Calu3 (cell line): ENCODE data around the gene GNGT2. TPM values are rescaled to one million over a fixed set of nuclear protein-coding genes. Genes with fewer than 3 reads are reported as not detected.

ENCODE experiments used
- Bru-seq: library from RNA; stranded (reverse); fragments of 400-500 nt; gene quantifications from one replicate; lab custom pipeline; 2021; lab: Mats Ljungman, UMichigan
- BruChase-seq, 2 experiments: library from RNA; stranded (reverse); fragments of 400-500 nt; gene quantifications; one replicate each; lab custom pipeline; 2021; lab: Mats Ljungman, UMichigan
- BruUV-seq: library from RNA; stranded (reverse); fragments of 400-500 nt; replicated peaks from 2 replicates; lab custom pipeline; 2021; lab: Mats Ljungman, UMichigan
- CTCF ChIA-PET: fragments of 300-600 bp; sonication (Branson Sonifier 250); formaldehyde crosslinking; loops from one replicate; lab custom pipeline; 2022; ENCODE audit warnings: antibody characterized with exemption; lab: Charles Lee
- DNase-seq: peaks from one replicate; pipeline ENCODE4 v3.0.0; 2022
- H3K27ac Mint-ChIP-seq: one replicate; pipeline ENCODE4 v1.8.0; 2022; ENCODE audit warnings: mixed read lengths; ENCODE audit not compliant: unreplicated experiment
- H3K27me3 Mint-ChIP-seq: one replicate; pipeline ENCODE4 v1.8.0; 2022; ENCODE audit warnings: mixed read lengths; ENCODE audit not compliant: unreplicated experiment
- H3K36me3 Mint-ChIP-seq: one replicate; pipeline ENCODE4 v1.8.0; 2022; ENCODE audit warnings: mild to moderate bottlenecking, moderate library complexity, mixed read lengths; ENCODE audit not compliant: insufficient read depth, unreplicated experiment
- H3K4me1 Mint-ChIP-seq: one replicate; pipeline ENCODE4 v1.8.0; 2022; ENCODE audit warnings: mild to moderate bottlenecking, low read depth, mixed read lengths; ENCODE audit not compliant: unreplicated experiment
- H3K4me3 Mint-ChIP-seq: one replicate; pipeline ENCODE4 v1.8.0; 2022; ENCODE audit warnings: mild to moderate bottlenecking, low read depth, moderate library complexity, mixed read lengths; ENCODE audit not compliant: unreplicated experiment
- H3K9me3 Mint-ChIP-seq: one replicate; pipeline ENCODE4 v1.8.0; 2022; ENCODE audit warnings: low read depth, mixed read lengths; ENCODE audit not compliant: unreplicated experiment
- CTCF ChIP-seq: fragments of 200-600 bp; IDR thresholded peaks from one replicate; pipeline ENCODE4 v1.8.0; 2022; ENCODE audit warnings: antibody characterized with exemption; ENCODE audit not compliant: unreplicated experiment
- intact Hi-C: fragments of 100-400 bp; cut with micrococcal nuclease; formaldehyde crosslinking; loops from one replicate; pipeline ENCODE4 v1.10.0; 2022; ENCODE audit not compliant: unreplicated experiment
- long read RNA-seq: library from polyadenylated mRNA; stranded (forward); transcript quantifications from one replicate; pipeline ENCODE4 v2.0.0, GENCODE V29; 2022
- total RNA-seq: library from RNA; stranded (reverse); gene quantifications from 2 replicates; pipeline ENCODE4 v1.2.3, GENCODE V29; 2022

Gene GNGT2
- total RNA-seq (not detected in 2 replicates), Bru-seq, nascent RNA (not detected), BruChase-seq, experiment 1, labeled RNA remaining after a 6-hour chase (not detected), BruChase-seq, experiment 2, labeled RNA remaining after a 2-hour chase (not detected)
- long read RNA-seq, result 0 reads

- no peak for DNase-seq
- H3K9me3 Mint-ChIP-seq, result no peaks in the 10 kb centered on the region
- H3K27me3 Mint-ChIP-seq, result peaks cover 74% of the 10 kb centered on the region
- intact Hi-C loops, result no loop called here
- TF ChIP-seq CTCF, result no peak
- no peak within 1 kb of the TSS for H3K27ac Mint-ChIP-seq
- CTCF ChIA-PET, result interaction anchor here (0.7 kb wide), 1 partner anchor 44 kb away, joined by 3 read pairs; no protein-coding TSS in a partner anchor
- H3K36me3 Mint-ChIP-seq, result no peaks in the 10 kb centered on the region
- H3K4me3 Mint-ChIP-seq, result no peak within 1 kb of the TSS
- peaks cover 9% of the 10 kb centered on the region for H3K4me1 Mint-ChIP-seq
- BruUV-seq, result no TSS peak
Observed at GRCh38 chr17:49210158-49211029, at the start of gene GNGT2, which contains the start of gene ABI3. Gene GNGT2 (minus strand): TSS chr17:49210574. CDS start chr17:49207422, 3,152 bp downstream. Gene ABI3 (plus strand): TSS chr17:49210707. CDS start chr17:49210725, 18 bp downstream.

GRCh38 chr17:49259663-49260010, 49.3 kb upstream of the GNGT2 start:
- Mint-ChIP-seq H3K4me1 (peaks cover 8% of the 10 kb centered on the region), H3K27ac (no peak overlapping the region)
- CTCF ChIA-PET, result interaction anchor here (0.7 to 1.7 kb wide), 9 partner anchors 8 to 716 kb away, joined by 3 to 9 read pairs (median 6); no protein-coding TSS in a partner anchor

GRCh38 chr17:49258394-49258793, 48.0 kb upstream of the GNGT2 start:
- peaks cover 8% of the 10 kb centered on the region for H3K4me1 Mint-ChIP-seq
- peaks cover 7% of the 10 kb centered on the region for H3K27me3 Mint-ChIP-seq
- CTCF ChIA-PET, result no interaction called here
- intact Hi-C loops, result no loop called here
- no TSS peak for BruUV-seq
- TF ChIP-seq CTCF, result no peak
- no peak overlapping the region for H3K4me3 Mint-ChIP-seq
- no peak for DNase-seq
- H3K9me3 Mint-ChIP-seq, result no peaks in the 10 kb centered on the region
- no peak overlapping the region for H3K27ac Mint-ChIP-seq
- peaks cover 10% of the 10 kb centered on the region for H3K36me3 Mint-ChIP-seq

More at GRCh38 chr17:49259663-49260010, 49.3 kb upstream of the GNGT2 start:
- intact Hi-C loops, result loop anchor here (2.0 kb wide), 1 partner anchor 31 kb away; no protein-coding TSS in a partner anchor
- H3K9me3 Mint-ChIP-seq, result no peaks in the 10 kb centered on the region
- no TSS peak for BruUV-seq
- H3K4me3 Mint-ChIP-seq, result peak overlapping the region; percentile 73
- no peak for TF ChIP-seq CTCF
- DNase-seq, result no peak
- peaks cover 10% of the 10 kb centered on the region for H3K36me3 Mint-ChIP-seq
- H3K27me3 Mint-ChIP-seq, result peaks cover 11% of the 10 kb centered on the region

- TF ChIP-seq CTCF, result no peak
- Mint-ChIP-seq H3K9me3 (no peaks in the 10 kb centered on the region), H3K36me3 (no peaks in the 10 kb centered on the region), H3K27ac (no peak overlapping the region), H3K4me1 (no peaks in the 10 kb centered on the region), H3K4me3 (no peak overlapping the region), H3K27me3 (peaks cover 17% of the 10 kb centered on the region)
- DNase-seq, result no peak
- intact Hi-C loops, result no loop called here
- CTCF ChIA-PET, result interaction anchor here (0.7 kb wide), 1 partner anchor 43 kb away, joined by 3 read pairs; no protein-coding TSS in a partner anchor
- BruUV-seq, result no TSS peak
Observed at GRCh38 chr17:49255125-49255524, 44.8 kb upstream of the GNGT2 start.
